Measurements from ENCODE around the gene SLC35A4.

- TF ChIP-seq CTCF (IDR thresholded peaks at IDR 0.05) (no peak), POLR2AphosphoS5 (IDR thresholded peaks at IDR 0.05; ENCODE audit: insufficient read depth in 1 of 2, low read depth in 1 of 2) (no peak)
Measured at GRCh38 chr5:140524003-140524402, 40.6 kb upstream of the SLC35A4 start.
